ENCODE measurements around the gene APAF1.

- TF ChIP-seq CTCF (IDR thresholded peaks at IDR 0.05; ENCODE audit: insufficient read depth, low read depth, low read length) (no peak), EZH2 (IDR thresholded peaks at IDR 0.05; ENCODE audit: insufficient read depth, low read length) (no peak)
Observed at GRCh38 chr12:98651328-98651727, 6.2 kb downstream of the APAF1 start.

All from astrocyte (in vitro differentiated cells and primary cell).